ENCODE data around the gene C1QL2.

DNA sequence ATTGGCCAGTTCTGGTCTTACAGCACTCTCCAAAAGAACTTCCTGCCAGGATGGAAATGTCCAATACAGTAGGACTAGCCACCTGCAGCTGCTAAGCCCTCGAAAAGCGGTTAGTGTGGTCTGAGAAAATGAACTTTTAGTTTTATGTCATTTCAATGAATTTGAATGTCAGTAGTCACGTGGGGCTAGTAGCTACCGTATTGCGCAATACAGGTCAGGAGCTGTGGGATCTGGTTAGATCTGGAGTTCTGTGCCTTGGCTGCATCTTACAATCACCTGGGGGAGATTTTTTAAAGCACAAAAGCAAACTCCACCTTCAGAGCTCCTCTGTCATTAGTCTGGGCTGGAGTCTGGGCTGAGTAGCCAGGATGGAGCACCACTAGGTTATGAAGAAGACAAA is 35.9 kb downstream of the C1QL2 start:
- no peak for TF ChIP-seq POLR2A (IDR thresholded peaks at IDR 0.05; ENCODE audit: low read depth, low read length)
- TF ChIP-seq TAF1 (IDR thresholded peaks at IDR 0.05; ENCODE audit: borderline replicate concordance, low read depth, low read length), result no peak

Data from GM12892 (cell line).